GM23338 (cell line): ENCODE results near the gene CD58.

Source experiments
- CTCF ChIP-seq, 2 experiments: fragments of 200-600 bp in 1 of 2; sonication (generic) in 1 of 2; conservative IDR thresholded peaks; 2 replicates each; pipeline versions ENCODE4 v1.5.1 to v1.6.1; 2016 to 2017; ENCODE audit warnings: antibody characterized with exemption in 2 of 2, low read depth in 2 of 2, mild to moderate bottlenecking in 2 of 2, moderate library complexity in 1 of 2
- POLR2AphosphoS5 ChIP-seq: IDR thresholded peaks from 2 replicates; pipeline ENCODE4 v1.6.1; 2016; ENCODE audit warnings: antibody characterized with exemption, low read depth

- TF ChIP-seq POLR2AphosphoS5, result no peak
- no peak for TF ChIP-seq CTCF (conservative IDR thresholded peaks at IDR 0.05; ENCODE audit: low read depth in 2 of 2)
Measured at GRCh38 chr1:116481934-116482333, 88.9 kb downstream of the CD58 start.
